Skeletal muscle satellite cell (primary cell): ENCODE results near the gene AOPEP.
"Not testable (repeated sequence)": the region's sequence is repeated elsewhere in the genome, so short reads cannot be mapped to it uniquely, and the experiment has no call there.

Source experiments
- H3K27me3 ChIP-seq: 2 replicates; pipeline ENCODE4 v1.7.0; 2013; ENCODE audit warnings: low read length; ENCODE audit not compliant: control insufficient read depth, insufficient read depth
- H3K36me3 ChIP-seq: 2 replicates; pipeline ENCODE4 v1.7.0; 2013; ENCODE audit warnings: mild to moderate bottlenecking, control low read depth, low read length; ENCODE audit not compliant: insufficient read depth
- H3K4me1 ChIP-seq: 2 replicates; pipeline ENCODE4 v1.7.0; 2013; ENCODE audit warnings: low read length; ENCODE audit not compliant: control insufficient read depth, insufficient read depth
- H3K4me2 ChIP-seq: 2 replicates; pipeline ENCODE4 v1.7.0; 2013; ENCODE audit warnings: mild to moderate bottlenecking, low read length
- H3K4me3 ChIP-seq: 2 replicates; pipeline ENCODE4 v1.7.0; 2013; ENCODE audit warnings: low read length
- H3K9ac ChIP-seq: 2 replicates; pipeline ENCODE4 v1.7.0; 2013; ENCODE audit warnings: mild to moderate bottlenecking, low read depth, low read length, moderate library complexity
- H3K9me3 ChIP-seq: replicated peaks from 2 replicates; pipeline ENCODE4 v1.7.0; 2013; ENCODE audit warnings: mild to moderate bottlenecking, control low read depth, low read length

The AOPEP gene

DNA sequence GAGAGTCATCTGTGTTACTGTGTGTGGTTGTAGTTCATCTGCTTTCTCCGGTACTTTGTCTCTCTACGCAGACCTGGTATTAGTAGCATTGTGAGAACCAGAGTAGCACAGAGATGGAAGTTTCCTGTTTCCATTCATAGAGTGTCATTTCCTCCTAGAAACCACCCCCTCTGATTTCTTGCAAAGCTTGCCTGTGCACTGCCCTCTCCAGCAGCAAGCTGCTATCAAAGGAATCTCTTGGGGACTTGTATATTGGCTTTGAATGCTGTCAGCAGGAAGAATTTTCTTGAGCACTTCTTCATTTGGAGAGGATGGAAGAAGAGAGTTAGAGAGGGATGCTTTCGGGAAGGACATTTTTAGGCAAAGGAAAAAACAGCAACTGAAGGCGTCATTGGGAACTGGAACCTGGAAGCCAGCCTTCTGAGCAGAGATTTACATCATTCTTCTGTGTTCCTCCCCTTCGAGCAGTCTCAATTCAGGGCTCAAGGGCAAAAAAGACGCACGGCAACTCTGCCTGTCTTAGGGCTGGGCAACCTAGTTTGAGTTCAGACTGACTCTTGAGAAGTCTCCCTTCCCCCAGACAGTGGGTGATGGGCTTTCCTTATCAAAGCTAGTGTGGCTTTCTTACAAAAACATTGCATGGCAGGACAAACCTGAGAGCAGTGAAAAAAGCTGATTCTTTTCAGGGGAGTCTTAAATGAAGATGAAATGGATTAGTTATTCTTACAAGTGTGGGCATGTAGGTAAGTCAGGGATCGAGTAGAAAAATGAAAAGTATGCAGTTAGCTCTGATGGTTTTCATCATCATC lies 226.3 kb downstream of the AOPEP start:
- no peaks in the 10 kb centered on the region for H3K27me3 ChIP-seq
- no peak overlapping the region for H3K4me3 ChIP-seq
- no peaks in the 10 kb centered on the region for H3K9me3 ChIP-seq
- H3K36me3 ChIP-seq: peaks cover 16% of the 10 kb centered on the region
- H3K4me1 ChIP-seq: peaks cover 39% of the 10 kb centered on the region
- no peak overlapping the region for H3K4me2 ChIP-seq
- H3K9ac ChIP-seq: no peak overlapping the region

DNA sequence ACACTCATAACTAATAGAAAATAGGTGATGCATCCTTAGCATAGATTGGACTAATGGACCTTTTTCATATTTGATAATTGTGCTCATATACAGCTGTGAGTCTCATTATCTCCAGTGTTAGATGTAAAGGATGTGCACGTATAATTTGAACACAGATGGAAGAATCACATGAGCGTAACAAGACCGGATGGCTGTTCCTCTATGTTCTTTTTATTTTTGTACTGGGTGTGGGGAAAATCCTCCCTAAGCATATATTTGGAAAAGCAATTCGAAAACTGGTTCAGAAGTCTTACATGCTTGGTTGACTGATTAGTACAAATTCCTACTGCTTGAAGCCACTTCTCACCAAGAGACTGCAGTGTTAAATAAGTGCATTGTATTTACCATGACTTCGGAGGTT lies 230.2 kb downstream of the AOPEP start:
- Histone ChIP-seq H3K4me2 (no peak overlapping the region), H3K4me3 (no peak overlapping the region), H3K27me3 (no peaks in the 10 kb centered on the region)

DNA sequence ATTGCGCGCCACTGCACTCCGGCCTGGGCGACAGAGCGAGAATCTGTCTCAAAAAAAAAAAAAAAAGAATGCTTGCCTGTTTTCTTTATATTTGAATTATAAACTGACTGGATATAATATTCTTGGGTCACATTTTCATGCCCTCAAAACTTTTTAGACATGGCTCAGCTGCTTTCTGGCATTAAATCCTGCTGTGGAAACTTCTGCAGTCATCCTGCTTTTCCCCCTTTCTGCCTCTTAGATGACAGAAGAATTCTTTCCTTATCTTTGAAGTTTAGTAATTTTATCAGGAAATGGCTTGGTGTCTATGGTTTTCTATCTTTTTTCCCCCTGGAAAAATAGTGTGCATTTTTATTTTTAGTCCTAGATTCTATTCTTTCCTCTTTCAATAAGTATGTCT lies 234.5 kb downstream of the AOPEP start:
- Histone ChIP-seq H3K4me1 (no peaks in the 10 kb centered on the region), H3K36me3 (peaks cover 7% of the 10 kb centered on the region), H3K27me3 (no peaks in the 10 kb centered on the region), H3K9me3 (no peaks in the 10 kb centered on the region), H3K4me3 (no peak overlapping the region), H3K9ac (no peak overlapping the region), H3K4me2 (no peak overlapping the region)

More for the DNA sequence above, 230.2 kb downstream of the AOPEP start:
- Histone ChIP-seq H3K36me3 (peaks cover 16% of the 10 kb centered on the region), H3K9ac (no peak overlapping the region), H3K9me3 (no peaks in the 10 kb centered on the region), H3K4me1 (peaks cover 10% of the 10 kb centered on the region)

- Histone ChIP-seq H3K9ac (no peak overlapping the region), H3K9me3 (no peaks in the 10 kb centered on the region), H3K36me3 (no peaks in the 10 kb centered on the region), H3K27me3 (no peaks in the 10 kb centered on the region), H3K4me3 (no peak overlapping the region), H3K4me1 (no peaks in the 10 kb centered on the region), H3K4me2 (no peak overlapping the region)
Observed at GRCh38 chr9:94961870-94962269, 235.4 kb downstream of the AOPEP start.

DNA sequence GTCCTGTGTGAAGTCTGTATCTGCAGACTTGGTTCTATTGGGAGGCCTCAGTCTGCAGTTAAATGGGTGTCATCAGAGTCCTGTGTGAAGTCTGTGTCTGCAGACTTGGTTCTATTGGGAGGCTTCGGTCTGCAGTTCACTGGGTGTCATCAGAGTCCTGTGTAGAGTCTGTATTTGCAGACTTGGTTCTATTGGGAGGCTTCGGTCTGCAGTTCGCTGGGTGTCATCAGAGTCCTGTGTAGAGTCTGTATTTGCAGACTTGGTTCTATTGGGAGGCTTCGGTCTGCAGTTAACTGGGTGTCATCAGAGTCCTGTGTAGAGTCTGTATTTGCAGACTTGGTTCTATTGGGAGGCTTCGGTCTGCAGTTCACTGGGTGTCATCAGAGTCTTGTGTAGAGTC lies 239.1 kb downstream of the AOPEP start:
- not testable (repeated sequence) for H3K27me3 ChIP-seq, H3K9me3 ChIP-seq
- peaks cover 12% of the 10 kb centered on the region for H3K36me3 ChIP-seq

GRCh38 chr9:94966046-94966445 lies 239.5 kb downstream of the AOPEP start:
- H3K36me3 ChIP-seq: peaks cover 12% of the 10 kb centered on the region
- H3K9ac ChIP-seq, H3K4me2 ChIP-seq, H3K27me3 ChIP-seq, H3K9me3 ChIP-seq, H3K4me1 ChIP-seq, H3K4me3 ChIP-seq: not testable (repeated sequence)

More for the DNA sequence above, 239.1 kb downstream of the AOPEP start:
- not testable (repeated sequence) for H3K4me3 ChIP-seq, H3K4me2 ChIP-seq, H3K4me1 ChIP-seq, H3K9ac ChIP-seq

DNA sequence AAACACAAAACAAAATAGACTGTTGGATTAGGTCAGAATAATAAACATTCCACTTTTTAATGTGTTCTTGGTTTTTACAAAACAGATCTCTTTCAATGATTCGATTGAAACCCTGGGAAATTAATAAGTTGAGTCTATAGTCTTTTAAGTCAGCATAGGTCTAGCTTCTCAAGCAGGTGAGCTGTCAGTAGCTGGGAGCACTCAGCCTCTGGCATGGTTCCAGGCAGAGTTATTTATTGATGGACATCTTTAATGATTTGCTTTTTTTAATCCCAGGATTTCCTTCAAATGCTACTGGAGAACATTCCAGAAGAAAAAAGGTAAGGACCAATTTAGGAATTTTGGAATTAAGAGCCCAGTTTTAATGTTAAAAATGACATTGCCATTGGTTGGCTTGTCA lies 241.0 kb downstream of the AOPEP start:
- Histone ChIP-seq H3K9me3 (no peaks in the 10 kb centered on the region), H3K9ac (no peak overlapping the region), H3K4me3 (no peak overlapping the region), H3K4me1 (peaks cover 5% of the 10 kb centered on the region), H3K36me3 (peaks cover 12% of the 10 kb centered on the region), H3K27me3 (no peaks in the 10 kb centered on the region), H3K4me2 (no peak overlapping the region)

DNA sequence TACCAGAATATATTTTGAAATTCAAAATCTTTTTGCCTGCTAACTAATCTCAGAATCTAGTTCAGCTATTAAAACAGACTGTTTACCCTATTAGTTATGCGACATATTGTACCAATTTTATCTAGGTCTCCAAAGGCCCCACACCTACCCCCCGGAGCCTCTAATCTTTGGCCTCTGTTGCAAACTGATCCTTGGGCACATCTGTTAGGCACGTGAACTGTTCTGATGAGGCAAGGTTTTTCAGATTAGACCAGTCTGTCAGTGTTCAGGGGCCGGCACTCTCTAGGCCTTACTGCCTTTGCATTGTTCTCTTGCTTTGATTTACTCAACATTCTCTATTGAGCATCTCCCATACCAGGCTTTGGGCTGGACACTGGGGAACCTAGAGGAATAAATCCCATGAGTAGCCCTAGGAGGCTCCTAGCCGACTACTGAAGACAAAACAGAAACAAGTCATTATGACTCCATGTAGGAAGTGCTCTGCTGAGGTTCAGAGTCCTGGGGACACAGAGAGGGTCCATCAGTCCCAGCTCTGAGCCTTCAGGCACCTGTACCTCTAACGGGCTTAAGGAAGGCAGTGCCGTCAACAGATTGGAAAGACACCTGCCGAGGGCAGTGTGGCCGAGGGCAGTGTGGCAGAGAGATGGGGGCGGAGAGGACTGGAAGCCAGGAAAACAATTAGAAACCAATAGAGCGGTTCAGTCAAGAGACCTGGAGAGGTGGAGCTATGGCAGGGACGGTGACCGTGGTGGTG lies 245.1 kb downstream of the AOPEP start:
- Histone ChIP-seq H3K4me3 (no peak overlapping the region), H3K9ac (no peak overlapping the region), H3K4me1 (peaks cover 37% of the 10 kb centered on the region), H3K27me3 (no peaks in the 10 kb centered on the region), H3K4me2 (no peak overlapping the region), H3K36me3 (peaks cover 12% of the 10 kb centered on the region), H3K9me3 (no peaks in the 10 kb centered on the region)

DNA sequence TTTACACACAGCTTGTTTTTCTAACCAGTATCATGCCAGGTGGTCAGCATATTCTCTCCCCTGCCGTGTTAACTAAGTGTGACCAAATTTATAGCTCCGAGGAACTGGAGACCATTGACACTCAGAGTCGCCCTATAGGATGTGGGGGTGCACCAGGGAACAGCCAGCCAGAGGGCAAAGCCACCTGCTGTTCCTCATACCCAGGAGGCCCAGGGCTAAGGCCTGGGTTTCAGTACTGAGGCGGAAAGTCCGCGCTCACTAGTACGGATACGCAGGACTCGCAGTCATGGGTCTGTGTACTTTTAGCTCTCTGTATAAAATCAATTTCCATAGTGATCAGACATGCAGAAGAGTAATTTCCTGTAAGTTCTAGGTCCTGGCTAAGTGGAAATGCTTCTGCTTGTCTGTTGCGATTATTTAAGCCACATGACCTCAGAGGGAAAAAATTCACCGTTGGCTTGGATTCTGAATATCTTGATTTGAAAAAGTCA lies 247.0 kb downstream of the AOPEP start:
- peaks cover 6% of the 10 kb centered on the region for H3K36me3 ChIP-seq
- no peaks in the 10 kb centered on the region for H3K27me3 ChIP-seq
- H3K4me2 ChIP-seq: peak overlapping the region; percentile 4
- H3K4me3 ChIP-seq: no peak overlapping the region
- peaks cover 37% of the 10 kb centered on the region for H3K4me1 ChIP-seq
- no peak overlapping the region for H3K9ac ChIP-seq
- H3K9me3 ChIP-seq: no peaks in the 10 kb centered on the region

DNA sequence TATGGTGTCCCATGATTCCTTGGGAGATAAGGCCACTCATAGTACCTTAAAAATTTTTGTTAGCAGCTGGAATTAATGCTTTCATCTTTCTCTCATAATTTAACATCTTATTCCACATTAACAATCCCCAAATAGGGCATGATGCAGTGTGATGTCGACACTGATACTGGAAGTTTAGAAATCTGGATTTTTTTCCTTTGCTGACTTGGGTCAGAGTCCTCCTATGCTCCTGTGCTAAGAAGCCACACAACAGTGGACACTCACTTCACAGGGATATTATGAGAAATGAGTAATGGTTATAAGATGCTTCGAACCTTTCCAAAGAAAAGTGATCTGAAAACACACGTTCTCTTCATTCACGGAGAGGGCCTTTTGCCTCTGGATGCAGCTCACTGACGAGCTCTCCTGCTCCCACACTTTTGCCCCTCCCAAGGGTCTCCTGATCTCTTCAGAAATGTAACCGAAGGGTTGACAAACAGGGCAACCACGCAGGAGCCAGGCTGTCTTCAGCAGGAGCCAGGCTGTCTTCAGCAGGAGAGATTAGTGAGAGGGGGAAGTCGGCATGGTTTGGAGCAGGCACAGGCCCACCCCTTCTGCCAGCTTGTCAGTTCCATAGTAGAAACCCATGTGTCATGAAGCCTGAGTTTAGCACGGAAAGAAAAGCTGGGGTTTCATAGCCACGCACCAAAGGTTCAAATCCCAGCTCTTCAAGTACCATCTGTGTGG lies 247.8 kb downstream of the AOPEP start:
- Histone ChIP-seq H3K9me3 (no peaks in the 10 kb centered on the region), H3K4me2 (peak overlapping the region; percentile 32), H3K4me3 (no peak overlapping the region), H3K4me1 (peaks cover 37% of the 10 kb centered on the region), H3K9ac (peak overlapping the region; percentile 33), H3K27me3 (no peaks in the 10 kb centered on the region), H3K36me3 (no peaks in the 10 kb centered on the region)

DNA sequence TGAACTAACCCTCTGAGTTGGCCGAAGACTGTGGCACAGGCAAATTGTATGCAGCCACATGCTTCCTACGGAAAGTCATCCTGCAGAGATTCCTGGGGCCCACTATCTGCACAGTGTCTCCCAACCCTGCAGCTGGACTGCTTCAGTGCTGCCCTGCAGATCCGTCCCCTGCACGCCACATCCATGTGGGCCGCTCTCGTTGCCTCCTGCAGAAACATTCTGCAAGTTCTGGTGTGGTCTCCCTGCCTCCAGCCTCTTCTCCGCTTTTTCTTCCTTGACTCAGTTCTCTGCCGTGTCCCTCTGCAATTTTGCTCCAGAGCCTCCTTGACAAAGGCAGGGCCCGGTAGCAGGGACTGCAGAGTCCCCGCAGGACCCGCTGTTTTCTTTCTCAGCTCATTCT lies 249.0 kb downstream of the AOPEP start:
- no peak overlapping the region for H3K4me3 ChIP-seq
- no peaks in the 10 kb centered on the region for H3K27me3 ChIP-seq
- peaks cover 37% of the 10 kb centered on the region for H3K4me1 ChIP-seq
- H3K9me3 ChIP-seq: no peaks in the 10 kb centered on the region
- H3K4me2 ChIP-seq: no peak overlapping the region
- H3K36me3 ChIP-seq: peaks cover 3% of the 10 kb centered on the region
- H3K9ac ChIP-seq: no peak overlapping the region
